GM23338 (cell line): ENCODE data around the gene PKDCC. TPM values are rescaled to one million over a fixed set of nuclear protein-coding genes. Genes with fewer than 3 reads are reported as not detected.

Experiments used
- ATAC-seq: fragments of 200-7000 bp; cut with Tn5 transposase; 3 replicates; pipeline ENCODE4 v1.9.1; 2020
- DNase-seq: peaks from one replicate; pipeline ENCODE4 v3.0.0-alpha.2; 2015; ENCODE audit warnings: low spot score
- H2AFZ ChIP-seq: fragments of 200-600 bp; sonication (generic); 2 replicates; pipeline ENCODE4 v1.8.0; 2016; ENCODE audit warnings: antibody characterized with exemption, mild to moderate bottlenecking, moderate library complexity
- H3F3A ChIP-seq: fragments of 200-600 bp; sonication (generic); replicated peaks from 2 replicates; pipeline ENCODE4 v1.8.0; 2017; ENCODE audit warnings: antibody characterized with exemption, mixed run types, low read depth
- H3K27ac ChIP-seq: fragments of 200-600 bp; sonication (generic); 2 replicates; pipeline ENCODE4 v1.6.1; 2016; ENCODE audit warnings: low read depth
- H3K27me3 ChIP-seq: fragments of 200-600 bp; sonication (generic); 2 replicates; pipeline ENCODE4 v1.8.0; 2016; ENCODE audit warnings: mild to moderate bottlenecking, mixed run types, moderate library complexity; ENCODE audit not compliant: insufficient read depth
- H3K36me3 ChIP-seq: fragments of 200-600 bp; sonication (generic); 2 replicates; pipeline ENCODE4 v1.8.0; 2016; ENCODE audit warnings: mild to moderate bottlenecking; ENCODE audit not compliant: insufficient read depth
- H3K4me1 ChIP-seq: fragments of 200-600 bp; sonication (generic); 2 replicates; pipeline ENCODE4 v1.8.0; 2016; ENCODE audit warnings: mild to moderate bottlenecking, moderate library complexity; ENCODE audit not compliant: insufficient read depth
- H3K4me2 ChIP-seq: fragments of 200-600 bp; sonication (generic); 2 replicates; pipeline ENCODE4 v1.7.1; 2017; ENCODE audit warnings: mixed run types
- H3K4me3 ChIP-seq: fragments of 200-600 bp; sonication (generic); 2 replicates; pipeline ENCODE4 v1.6.1; 2016; ENCODE audit warnings: mixed run types
- H3K79me2 ChIP-seq: fragments of 200-600 bp; sonication (generic); replicated peaks from 2 replicates; pipeline ENCODE4 v1.8.0; 2017; ENCODE audit warnings: mild to moderate bottlenecking; ENCODE audit not compliant: insufficient read depth
- H3K9me2 ChIP-seq: fragments of 200-600 bp; sonication (generic); 2 replicates; pipeline ENCODE4 v1.8.0; 2017; ENCODE audit not compliant: insufficient read depth
- H4K20me1 ChIP-seq: fragments of 200-600 bp; sonication (generic); replicated peaks from 2 replicates; pipeline ENCODE4 v1.8.0; 2017; ENCODE audit warnings: mild to moderate bottlenecking; ENCODE audit not compliant: insufficient read depth
- H3K27ac Mint-ChIP-seq: 2 replicates; pipeline ENCODE4 v1.8.0; 2020; ENCODE audit warnings: inconsistent platforms, mild to moderate bottlenecking, moderate library complexity, mixed read lengths
- H3K27me3 Mint-ChIP-seq: 3 replicates; pipeline ENCODE4 v1.8.0; 2022; ENCODE audit warnings: low read depth, mild to moderate bottlenecking, moderate library complexity, mixed read lengths, inconsistent platforms; ENCODE audit not compliant: insufficient read depth, poor library complexity
- H3K36me3 Mint-ChIP-seq: 3 replicates; pipeline ENCODE4 v1.8.0; 2021; ENCODE audit warnings: low read depth, mild to moderate bottlenecking, inconsistent platforms, moderate library complexity, mixed read lengths
- H3K4me1 Mint-ChIP-seq: 3 replicates; pipeline ENCODE4 v1.8.0; 2020; ENCODE audit warnings: mild to moderate bottlenecking, inconsistent platforms, mixed read lengths
- H3K4me3 Mint-ChIP-seq: 3 replicates; pipeline ENCODE4 v1.8.0; 2021; ENCODE audit warnings: moderate library complexity, mild to moderate bottlenecking, inconsistent platforms, mixed read lengths
- H3K9me3 Mint-ChIP-seq: 3 replicates; pipeline ENCODE4 v1.8.0; 2020; ENCODE audit warnings: moderate library complexity, mild to moderate bottlenecking, inconsistent platforms, mixed read lengths
- EZH2 ChIP-seq: fragments of 200-600 bp; sonication (generic); IDR thresholded peaks from one replicate; pipeline ENCODE4 v1.8.0; 2017; ENCODE audit warnings: antibody characterized with exemption, mild to moderate bottlenecking, low read depth; ENCODE audit not compliant: unreplicated experiment
- EZH2phosphoT487 ChIP-seq: fragments of 200-600 bp; sonication (generic); IDR thresholded peaks from one replicate; pipeline ENCODE4 v1.8.1; 2018; ENCODE audit warnings: antibody characterized with exemption; ENCODE audit not compliant: unreplicated experiment
- JUNB ChIP-seq: IDR thresholded peaks from one replicate; pipeline ENCODE4 v1.6.1; 2016; ENCODE audit warnings: antibody characterized with exemption; ENCODE audit not compliant: unreplicated experiment
- NANOG ChIP-seq: IDR thresholded peaks from 2 replicates; pipeline ENCODE4 v1.6.1; 2016; ENCODE audit warnings: antibody characterized with exemption, borderline replicate concordance
- POLR2AphosphoS5 ChIP-seq: IDR thresholded peaks from 2 replicates; pipeline ENCODE4 v1.6.1; 2016; ENCODE audit warnings: antibody characterized with exemption, low read depth
- STAT1 ChIP-seq: IDR thresholded peaks from one replicate; pipeline ENCODE4 v1.6.1; 2016; ENCODE audit warnings: antibody characterized with exemption; ENCODE audit not compliant: unreplicated experiment
- ZNF114 ChIP-seq: fragments of 250-450 bp; sonication (Bioruptor Pico); IDR thresholded peaks from 2 replicates; pipeline ENCODE4 v1.5.0; 2020; ENCODE audit warnings: mild to moderate bottlenecking, moderate library complexity
- ZNF331 ChIP-seq: fragments of 250-450 bp; sonication (Bioruptor Pico); IDR thresholded peaks from 2 replicates; pipeline ENCODE4 v1.5.0; 2020; ENCODE audit warnings: low read depth, mild to moderate bottlenecking, moderate library complexity
- polyA plus RNA-seq: library from polyadenylated mRNA; unstranded; fragments of >200 nt; fragmentation: Nextera tagmentation; extraction: Ambion mirVana; gene quantifications from 2 replicates; pipeline ENCODE4 v1.2.1, GENCODE V29; 2016
- total RNA-seq: library from RNA; depleted of rRNA; stranded (reverse); fragments of >200 nt; shearing (Covaris generic); gene quantifications from 2 replicates; pipeline ENCODE4 v1.2.3, GENCODE V29; 2014
- TF ChIP-seq, protein P1 (sequence below), 2 experiments: fragments of 200-600 bp in 1 of 2; sonication (generic) in 1 of 2; conservative IDR thresholded peaks; 2 replicates each; pipeline versions ENCODE4 v1.5.1 to v1.6.1; 2016 to 2017; ENCODE audit warnings: antibody characterized with exemption in 2 of 2, low read depth in 2 of 2, mild to moderate bottlenecking in 2 of 2, moderate library complexity in 1 of 2
- TF ChIP-seq, protein P2 (sequence below): IDR thresholded peaks from one replicate; pipeline ENCODE4 v1.6.1; 2018; ENCODE audit warnings: antibody characterized with exemption; ENCODE audit not compliant: unreplicated experiment
- TF ChIP-seq, protein P3 (sequence below): fragments of 250-450 bp; sonication (Bioruptor Pico); IDR thresholded peaks from 2 replicates; pipeline ENCODE4 v1.5.0; 2020; ENCODE audit warnings: mild to moderate bottlenecking, moderate library complexity
- TF ChIP-seq, protein P4 (sequence below): IDR thresholded peaks from 2 replicates; pipeline ENCODE4 v1.6.1; 2016; ENCODE audit warnings: antibody characterized with exemption

The PKDCC gene
- total and polyA plus RNA-seq, 2 experiments from 2014 or later: 7.0 to 44.8 TPM

DNA sequence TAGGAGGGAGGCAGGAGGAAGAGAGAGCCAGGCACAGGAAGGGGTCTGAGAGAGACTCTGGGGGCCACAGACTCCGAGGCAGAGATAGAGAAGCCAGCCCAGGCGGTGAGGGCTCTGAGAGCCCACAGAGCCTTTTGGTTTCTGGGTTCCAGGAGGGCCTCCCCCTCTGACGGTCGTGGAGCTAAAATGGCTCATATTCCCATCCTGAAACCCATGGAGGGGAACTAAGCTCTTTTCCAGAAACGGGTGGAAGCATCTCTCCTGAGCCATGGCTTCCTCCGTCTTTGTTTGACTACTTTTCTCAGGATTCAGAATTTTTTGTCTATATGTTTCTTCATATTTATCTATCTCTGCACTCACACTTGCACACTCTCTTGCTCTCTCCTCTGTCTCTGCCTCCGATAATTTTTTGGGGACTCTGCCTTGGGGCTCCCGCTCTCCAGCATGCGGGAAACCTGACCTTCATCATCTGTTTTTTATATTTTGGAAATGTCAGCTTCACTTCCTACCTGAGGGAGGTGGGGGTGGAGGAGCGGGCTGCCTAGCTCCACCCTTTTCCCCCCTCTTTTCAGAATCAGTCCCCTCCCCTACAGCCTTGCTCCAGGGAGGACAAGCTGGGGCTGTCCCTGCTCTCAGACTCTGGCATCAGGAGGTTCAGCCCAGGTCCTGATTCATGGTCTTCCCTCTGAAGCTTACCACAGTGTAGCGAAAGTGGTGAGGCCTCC is 5.0 kb upstream of the PKDCC start (continued):
- TF ChIP-seq, protein P1, sequence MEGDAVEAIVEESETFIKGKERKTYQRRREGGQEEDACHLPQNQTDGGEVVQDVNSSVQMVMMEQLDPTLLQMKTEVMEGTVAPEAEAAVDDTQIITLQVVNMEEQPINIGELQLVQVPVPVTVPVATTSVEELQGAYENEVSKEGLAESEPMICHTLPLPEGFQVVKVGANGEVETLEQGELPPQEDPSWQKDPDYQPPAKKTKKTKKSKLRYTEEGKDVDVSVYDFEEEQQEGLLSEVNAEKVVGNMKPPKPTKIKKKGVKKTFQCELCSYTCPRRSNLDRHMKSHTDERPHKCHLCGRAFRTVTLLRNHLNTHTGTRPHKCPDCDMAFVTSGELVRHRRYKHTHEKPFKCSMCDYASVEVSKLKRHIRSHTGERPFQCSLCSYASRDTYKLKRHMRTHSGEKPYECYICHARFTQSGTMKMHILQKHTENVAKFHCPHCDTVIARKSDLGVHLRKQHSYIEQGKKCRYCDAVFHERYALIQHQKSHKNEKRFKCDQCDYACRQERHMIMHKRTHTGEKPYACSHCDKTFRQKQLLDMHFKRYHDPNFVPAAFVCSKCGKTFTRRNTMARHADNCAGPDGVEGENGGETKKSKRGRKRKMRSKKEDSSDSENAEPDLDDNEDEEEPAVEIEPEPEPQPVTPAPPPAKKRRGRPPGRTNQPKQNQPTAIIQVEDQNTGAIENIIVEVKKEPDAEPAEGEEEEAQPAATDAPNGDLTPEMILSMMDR (conservative IDR thresholded peaks at IDR 0.05; ENCODE audit: low read depth in 2 of 2): no peak

DNA sequence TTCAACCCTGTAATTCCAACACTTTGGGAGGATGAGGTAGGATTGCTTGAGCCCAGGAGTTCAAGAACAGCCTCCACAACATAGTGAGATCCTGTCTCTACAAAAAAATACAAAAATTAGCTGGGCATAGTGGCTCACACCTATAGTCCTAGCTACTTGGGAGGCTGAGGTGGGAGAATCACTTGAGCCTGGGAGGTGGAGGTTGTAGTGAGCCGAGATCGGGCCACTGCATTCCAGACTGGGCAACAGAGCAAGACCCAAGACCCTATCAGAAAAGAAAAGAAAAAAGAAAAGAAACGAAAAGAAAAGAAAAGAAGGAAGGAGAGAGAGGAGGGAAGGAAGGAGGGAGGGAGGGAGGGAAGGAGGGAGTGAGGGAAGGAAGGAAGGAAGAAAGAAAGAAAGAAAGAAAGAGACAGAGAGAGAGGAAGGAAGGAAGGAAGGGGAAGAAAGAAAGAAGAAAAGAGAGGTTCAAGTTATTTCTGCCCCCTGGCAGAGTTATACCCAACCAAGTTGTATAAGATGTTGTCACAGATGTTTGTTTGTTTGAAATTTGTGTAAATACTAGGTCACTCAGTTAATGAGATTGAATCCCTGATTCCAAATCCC is 3.9 kb upstream of the PKDCC start:
- peaks cover 3% of the 10 kb centered on the region for H3K27me3 ChIP-seq
- Mint-ChIP-seq H3K4me3 (no peak overlapping the region), H3K36me3 (no peaks in the 10 kb centered on the region), H3K27ac (no peak overlapping the region), H3K4me1 (peaks cover 54% of the 10 kb centered on the region), H3K27me3 (peaks cover 18% of the 10 kb centered on the region), H3K9me3 (no peaks in the 10 kb centered on the region)
- no peak overlapping the region for H3K4me3 ChIP-seq
- ATAC-seq (no peak), DNase-seq (no peak)
- no peak overlapping the region for H3K4me2 ChIP-seq
- no peaks in the 10 kb centered on the region for H3K9me2 ChIP-seq
- H4K20me1 ChIP-seq: no peaks in the 10 kb centered on the region
- no peaks in the 10 kb centered on the region for H3F3A ChIP-seq
- no peaks in the 10 kb centered on the region for H3K36me3 ChIP-seq
- peaks cover 29% of the 10 kb centered on the region for H3K4me1 ChIP-seq
- H3K79me2 ChIP-seq: peaks cover 3% of the 10 kb centered on the region
- no peak overlapping the region for H3K27ac ChIP-seq
- H2AFZ ChIP-seq: no peak overlapping the region
- no peak for TF ChIP-seq EZH2phosphoT487
- TF ChIP-seq, protein P2, sequence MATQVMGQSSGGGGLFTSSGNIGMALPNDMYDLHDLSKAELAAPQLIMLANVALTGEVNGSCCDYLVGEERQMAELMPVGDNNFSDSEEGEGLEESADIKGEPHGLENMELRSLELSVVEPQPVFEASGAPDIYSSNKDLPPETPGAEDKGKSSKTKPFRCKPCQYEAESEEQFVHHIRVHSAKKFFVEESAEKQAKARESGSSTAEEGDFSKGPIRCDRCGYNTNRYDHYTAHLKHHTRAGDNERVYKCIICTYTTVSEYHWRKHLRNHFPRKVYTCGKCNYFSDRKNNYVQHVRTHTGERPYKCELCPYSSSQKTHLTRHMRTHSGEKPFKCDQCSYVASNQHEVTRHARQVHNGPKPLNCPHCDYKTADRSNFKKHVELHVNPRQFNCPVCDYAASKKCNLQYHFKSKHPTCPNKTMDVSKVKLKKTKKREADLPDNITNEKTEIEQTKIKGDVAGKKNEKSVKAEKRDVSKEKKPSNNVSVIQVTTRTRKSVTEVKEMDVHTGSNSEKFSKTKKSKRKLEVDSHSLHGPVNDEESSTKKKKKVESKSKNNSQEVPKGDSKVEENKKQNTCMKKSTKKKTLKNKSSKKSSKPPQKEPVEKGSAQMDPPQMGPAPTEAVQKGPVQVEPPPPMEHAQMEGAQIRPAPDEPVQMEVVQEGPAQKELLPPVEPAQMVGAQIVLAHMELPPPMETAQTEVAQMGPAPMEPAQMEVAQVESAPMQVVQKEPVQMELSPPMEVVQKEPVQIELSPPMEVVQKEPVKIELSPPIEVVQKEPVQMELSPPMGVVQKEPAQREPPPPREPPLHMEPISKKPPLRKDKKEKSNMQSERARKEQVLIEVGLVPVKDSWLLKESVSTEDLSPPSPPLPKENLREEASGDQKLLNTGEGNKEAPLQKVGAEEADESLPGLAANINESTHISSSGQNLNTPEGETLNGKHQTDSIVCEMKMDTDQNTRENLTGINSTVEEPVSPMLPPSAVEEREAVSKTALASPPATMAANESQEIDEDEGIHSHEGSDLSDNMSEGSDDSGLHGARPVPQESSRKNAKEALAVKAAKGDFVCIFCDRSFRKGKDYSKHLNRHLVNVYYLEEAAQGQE: no peak
- TF ChIP-seq JUNB: no peak
- TF ChIP-seq NANOG: no peak
- TF ChIP-seq ZNF114 (CRISPR knock-in tag): no peak
- no peak for TF ChIP-seq STAT1
- TF ChIP-seq, protein P3, sequence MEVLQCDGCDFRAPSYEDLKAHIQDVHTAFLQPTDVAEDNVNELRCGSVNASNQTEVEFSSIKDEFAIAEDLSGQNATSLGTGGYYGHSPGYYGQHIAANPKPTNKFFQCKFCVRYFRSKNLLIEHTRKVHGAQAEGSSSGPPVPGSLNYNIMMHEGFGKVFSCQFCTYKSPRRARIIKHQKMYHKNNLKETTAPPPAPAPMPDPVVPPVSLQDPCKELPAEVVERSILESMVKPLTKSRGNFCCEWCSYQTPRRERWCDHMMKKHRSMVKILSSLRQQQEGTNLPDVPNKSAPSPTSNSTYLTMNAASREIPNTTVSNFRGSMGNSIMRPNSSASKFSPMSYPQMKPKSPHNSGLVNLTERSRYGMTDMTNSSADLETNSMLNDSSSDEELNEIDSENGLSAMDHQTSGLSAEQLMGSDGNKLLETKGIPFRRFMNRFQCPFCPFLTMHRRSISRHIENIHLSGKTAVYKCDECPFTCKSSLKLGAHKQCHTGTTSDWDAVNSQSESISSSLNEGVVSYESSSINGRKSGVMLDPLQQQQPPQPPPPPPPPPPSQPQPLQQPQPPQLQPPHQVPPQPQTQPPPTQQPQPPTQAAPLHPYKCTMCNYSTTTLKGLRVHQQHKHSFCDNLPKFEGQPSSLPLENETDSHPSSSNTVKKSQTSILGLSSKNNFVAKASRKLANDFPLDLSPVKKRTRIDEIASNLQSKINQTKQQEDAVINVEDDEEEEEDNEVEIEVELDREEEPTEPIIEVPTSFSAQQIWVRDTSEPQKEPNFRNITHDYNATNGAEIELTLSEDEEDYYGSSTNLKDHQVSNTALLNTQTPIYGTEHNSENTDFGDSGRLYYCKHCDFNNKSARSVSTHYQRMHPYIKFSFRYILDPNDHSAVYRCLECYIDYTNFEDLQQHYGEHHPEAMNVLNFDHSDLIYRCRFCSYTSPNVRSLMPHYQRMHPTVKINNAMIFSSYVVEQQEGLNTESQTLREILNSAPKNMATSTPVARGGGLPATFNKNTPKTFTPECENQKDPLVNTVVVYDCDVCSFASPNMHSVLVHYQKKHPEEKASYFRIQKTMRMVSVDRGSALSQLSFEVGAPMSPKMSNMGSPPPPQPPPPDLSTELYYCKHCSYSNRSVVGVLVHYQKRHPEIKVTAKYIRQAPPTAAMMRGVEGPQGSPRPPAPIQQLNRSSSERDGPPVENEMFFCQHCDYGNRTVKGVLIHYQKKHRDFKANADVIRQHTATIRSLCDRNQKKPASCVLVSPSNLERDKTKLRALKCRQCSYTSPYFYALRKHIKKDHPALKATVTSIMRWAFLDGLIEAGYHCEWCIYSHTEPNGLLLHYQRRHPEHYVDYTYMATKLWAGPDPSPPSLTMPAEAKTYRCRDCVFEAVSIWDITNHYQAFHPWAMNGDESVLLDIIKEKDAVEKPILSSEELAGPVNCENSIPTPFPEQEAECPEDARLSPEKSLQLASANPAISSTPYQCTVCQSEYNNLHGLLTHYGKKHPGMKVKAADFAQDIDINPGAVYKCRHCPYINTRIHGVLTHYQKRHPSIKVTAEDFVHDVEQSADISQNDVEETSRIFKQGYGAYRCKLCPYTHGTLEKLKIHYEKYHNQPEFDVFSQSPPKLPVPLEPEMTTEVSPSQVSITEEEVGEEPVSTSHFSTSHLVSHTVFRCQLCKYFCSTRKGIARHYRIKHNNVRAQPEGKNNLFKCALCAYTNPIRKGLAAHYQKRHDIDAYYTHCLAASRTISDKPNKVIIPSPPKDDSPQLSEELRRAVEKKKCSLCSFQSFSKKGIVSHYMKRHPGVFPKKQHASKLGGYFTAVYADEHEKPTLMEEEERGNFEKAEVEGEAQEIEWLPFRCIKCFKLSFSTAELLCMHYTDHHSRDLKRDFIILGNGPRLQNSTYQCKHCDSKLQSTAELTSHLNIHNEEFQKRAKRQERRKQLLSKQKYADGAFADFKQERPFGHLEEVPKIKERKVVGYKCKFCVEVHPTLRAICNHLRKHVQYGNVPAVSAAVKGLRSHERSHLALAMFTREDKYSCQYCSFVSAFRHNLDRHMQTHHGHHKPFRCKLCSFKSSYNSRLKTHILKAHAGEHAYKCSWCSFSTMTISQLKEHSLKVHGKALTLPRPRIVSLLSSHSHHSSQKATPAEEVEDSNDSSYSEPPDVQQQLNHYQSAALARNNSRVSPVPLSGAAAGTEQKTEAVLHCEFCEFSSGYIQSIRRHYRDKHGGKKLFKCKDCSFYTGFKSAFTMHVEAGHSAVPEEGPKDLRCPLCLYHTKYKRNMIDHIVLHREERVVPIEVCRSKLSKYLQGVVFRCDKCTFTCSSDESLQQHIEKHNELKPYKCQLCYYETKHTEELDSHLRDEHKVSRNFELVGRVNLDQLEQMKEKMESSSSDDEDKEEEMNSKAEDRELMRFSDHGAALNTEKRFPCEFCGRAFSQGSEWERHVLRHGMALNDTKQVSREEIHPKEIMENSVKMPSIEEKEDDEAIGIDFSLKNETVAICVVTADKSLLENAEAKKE: no peak
- TF ChIP-seq ZNF331 (CRISPR knock-in tag): no peak
- TF ChIP-seq, protein P4, sequence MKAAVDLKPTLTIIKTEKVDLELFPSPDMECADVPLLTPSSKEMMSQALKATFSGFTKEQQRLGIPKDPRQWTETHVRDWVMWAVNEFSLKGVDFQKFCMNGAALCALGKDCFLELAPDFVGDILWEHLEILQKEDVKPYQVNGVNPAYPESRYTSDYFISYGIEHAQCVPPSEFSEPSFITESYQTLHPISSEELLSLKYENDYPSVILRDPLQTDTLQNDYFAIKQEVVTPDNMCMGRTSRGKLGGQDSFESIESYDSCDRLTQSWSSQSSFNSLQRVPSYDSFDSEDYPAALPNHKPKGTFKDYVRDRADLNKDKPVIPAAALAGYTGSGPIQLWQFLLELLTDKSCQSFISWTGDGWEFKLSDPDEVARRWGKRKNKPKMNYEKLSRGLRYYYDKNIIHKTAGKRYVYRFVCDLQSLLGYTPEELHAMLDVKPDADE: no peak
- TF ChIP-seq EZH2: no peak
- no peak for TF ChIP-seq POLR2AphosphoS5
